Lower leg skin (tissue), 3 donors: Measurements from ENCODE around the gene SERINC5.

Experiments
- CTCF ChIP-seq, 3 donors: fragments of 450-650 bp; IDR thresholded peaks; one replicate each; pipeline ENCODE4 v1.5.1; 2016; ENCODE audit warnings: antibody characterized with exemption in 3 of 3, mild to moderate bottlenecking in 3 of 3, moderate library complexity in 2 of 3
- POLR2A ChIP-seq, 2 donors: fragments of 450-650 bp; IDR thresholded peaks; one replicate each; pipeline ENCODE4 v1.6.1; 2016 to 2017; ENCODE audit warnings: antibody characterized with exemption in 2 of 2, mild to moderate bottlenecking in 1 of 2, moderate library complexity in 1 of 2

- TF ChIP-seq CTCF (IDR thresholded peaks at IDR 0.05) (no peak), POLR2A (IDR thresholded peaks at IDR 0.05) (no peak)
Measured at GRCh38 chr5:80223561-80223960, 32.3 kb downstream of the SERINC5 start.
